HT1080 (cell line): ENCODE measurements around the gene MUC13. TPM values are rescaled to one million over a fixed set of nuclear protein-coding genes. Genes with fewer than 3 reads are reported as not detected.

Experiments
- DNase-seq: peaks from one replicate; pipeline ENCODE4 v3.0.0-alpha.2; 2015; ENCODE audit warnings: low read depth
- polyA plus RNA-seq, 2 experiments: library from polyadenylated mRNA; depleted of rRNA; stranded (reverse); fragments of >200 nt; gene quantifications; 2 replicates each; pipeline ENCODE4 v1.2.3, GENCODE V29; 2015
- total RNA-seq: library from RNA; depleted of rRNA; stranded (reverse); fragments of >200 nt; shearing (Covaris generic); gene quantifications from 2 replicates; pipeline ENCODE4 v1.2.3, GENCODE V29; 2014; rRNA removed

Gene MUC13
- 0.16 and 0.33 TPM in 2 replicates for total RNA-seq
- 0.94 and 1.1 TPM in 2 replicates for polyA plus RNA-seq (2015; cell fraction: cytosol; rRNA removed)
- polyA plus RNA-seq (2015; cell fraction: nucleus; rRNA removed): 1.4 and 2.2 TPM in 2 replicates

- DNase-seq: no peak
These were observed at the start of gene MUC13 for GRCh38 chr3:124934577-124934976. TSS of gene MUC13 (minus strand) at chr3:124934751. CDS start at chr3:124934712, 39 bp downstream.

- DNase-seq: no peak
These were observed 48.3 kb upstream of the MUC13 start for GRCh38 chr3:124982855-124983254.

- DNase-seq: no peak
These were observed 46.9 kb upstream of the MUC13 start for GRCh38 chr3:124981472-124981871.

GRCh38 chr3:124978627-124979026 lies 44.1 kb upstream of the MUC13 start:
- DNase-seq: no peak

- DNase-seq: peak; percentile 67
These were observed 41.8 kb upstream of the MUC13 start for GRCh38 chr3:124976383-124976782.

GRCh38 chr3:124974691-124975090 lies 40.1 kb upstream of the MUC13 start:
- no peak for DNase-seq

- DNase-seq: no peak
These were observed 38.7 kb upstream of the MUC13 start for GRCh38 chr3:124973290-124973689.

GRCh38 chr3:124972457-124972856 lies 37.9 kb upstream of the MUC13 start:
- DNase-seq: no peak

- no peak for DNase-seq
These were observed 35.6 kb upstream of the MUC13 start for GRCh38 chr3:124969963-124970722.

GRCh38 chr3:124969190-124969589 lies 34.6 kb upstream of the MUC13 start:
- DNase-seq: no peak

- DNase-seq: no peak
These were observed 33.4 kb upstream of the MUC13 start for GRCh38 chr3:124967964-124968363.

GRCh38 chr3:124966521-124967445 lies 32.2 kb upstream of the MUC13 start:
- DNase-seq: no peak

- DNase-seq: peak; percentile 30
These were observed 30.9 kb upstream of the MUC13 start for GRCh38 chr3:124965413-124965812.

GRCh38 chr3:124964387-124964786 lies 29.8 kb upstream of the MUC13 start:
- DNase-seq: no peak

- no peak for DNase-seq
These were observed 29.2 kb upstream of the MUC13 start for GRCh38 chr3:124963755-124964154.

GRCh38 chr3:124962403-124962940 lies 27.9 kb upstream of the MUC13 start:
- DNase-seq: no peak

- no peak for DNase-seq
These were observed 26.1 kb upstream of the MUC13 start for GRCh38 chr3:124960698-124961097.

- no peak for DNase-seq
These were observed 25.6 kb upstream of the MUC13 start for GRCh38 chr3:124960105-124960504.

GRCh38 chr3:124957951-124958350 lies 23.4 kb upstream of the MUC13 start:
- DNase-seq: peak; percentile 77

- DNase-seq: no peak
These were observed 17.8 kb upstream of the MUC13 start for GRCh38 chr3:124952282-124952855.

- DNase-seq: peak; percentile 52
These were observed 17.1 kb upstream of the MUC13 start for GRCh38 chr3:124951511-124952281.
